Endometrium (tissue), 2 donors: ENCODE data around the gene BAK1.
"Not testable (repeated sequence)": the region's sequence is repeated elsewhere in the genome, so short reads cannot be mapped to it uniquely, and the experiment has no call there.

Experiments
- FAIRE-seq: peaks from 2 replicates; lab custom pipeline; 2012; peaks lifted over from hg19 to GRCh38; lab: Jason Lieb, UNC
- donor health status: control.
- donor health status: control.

Gene BAK1

DNA sequence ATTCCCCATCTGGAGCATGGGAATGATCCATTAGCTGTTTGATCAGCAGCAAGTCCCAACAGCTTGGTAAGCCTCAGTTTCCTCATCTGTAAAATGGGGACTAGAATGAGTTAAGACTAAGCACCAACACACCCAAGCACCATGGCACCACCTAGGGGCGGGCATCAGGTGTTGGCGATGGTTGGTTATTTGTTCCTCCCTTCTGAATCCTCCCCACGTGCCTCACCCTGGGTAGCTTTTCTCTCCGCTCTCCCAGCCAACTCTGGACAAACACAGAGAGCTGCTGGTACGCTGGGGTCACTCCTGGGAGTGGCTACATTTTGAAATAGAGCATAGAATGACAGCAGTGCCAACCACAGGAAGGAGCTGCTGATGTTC is 27.7 kb upstream of the BAK1 start:
- no peak for FAIRE-seq

DNA sequence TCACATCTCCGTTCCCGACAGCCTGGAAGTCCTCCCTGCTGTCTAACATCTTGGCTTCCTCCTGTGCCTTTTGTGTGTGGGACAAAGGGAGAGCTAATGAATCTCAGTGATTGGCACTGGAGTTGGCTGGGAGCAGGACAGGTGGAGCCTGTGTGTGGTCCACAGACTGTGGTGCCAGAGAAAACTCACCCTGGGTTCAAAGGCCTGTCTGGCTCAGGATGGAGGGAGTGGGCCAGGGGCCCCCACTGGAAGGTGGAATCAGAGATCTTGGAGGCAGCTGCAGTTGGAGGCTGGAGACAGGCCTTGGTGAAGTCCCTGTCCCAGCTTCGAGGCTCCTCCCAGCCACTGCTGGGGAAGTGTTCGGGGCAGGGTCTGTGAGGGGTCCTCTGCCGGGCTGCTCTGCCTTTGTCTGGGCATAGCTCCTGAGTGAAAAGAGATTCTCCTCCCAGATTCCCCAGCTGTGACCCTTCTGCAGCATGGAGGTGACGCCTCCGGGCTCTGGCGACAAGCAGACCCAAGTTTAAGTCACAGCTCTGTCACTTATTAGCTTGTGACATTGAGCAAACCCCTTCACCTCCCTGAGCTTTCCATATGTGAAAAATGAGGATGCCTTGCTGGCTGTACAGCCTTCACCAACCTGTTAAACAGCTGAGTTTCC is 27.2 kb upstream of the BAK1 start:
- FAIRE-seq = no peak

DNA sequence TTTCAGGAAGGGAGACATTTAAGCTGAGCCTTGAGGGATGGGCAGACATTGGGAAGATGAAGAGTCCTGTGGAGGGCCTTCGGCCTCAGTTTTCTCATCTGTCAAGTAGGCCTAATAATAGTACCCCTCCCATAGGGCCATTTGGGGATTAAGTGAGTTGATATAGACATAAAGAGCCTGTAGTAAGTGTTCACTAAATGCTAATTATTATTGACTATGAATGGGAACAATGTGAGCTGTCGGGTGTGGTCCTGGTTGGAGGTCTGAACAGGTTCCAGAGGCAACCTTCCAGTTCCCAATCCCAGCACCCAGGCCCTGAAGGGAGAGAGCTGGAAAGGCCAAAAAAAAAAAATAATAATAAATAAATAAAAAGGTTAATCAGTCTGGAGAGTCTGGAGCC is 26.6 kb upstream of the BAK1 start:
- no peak for FAIRE-seq

DNA sequence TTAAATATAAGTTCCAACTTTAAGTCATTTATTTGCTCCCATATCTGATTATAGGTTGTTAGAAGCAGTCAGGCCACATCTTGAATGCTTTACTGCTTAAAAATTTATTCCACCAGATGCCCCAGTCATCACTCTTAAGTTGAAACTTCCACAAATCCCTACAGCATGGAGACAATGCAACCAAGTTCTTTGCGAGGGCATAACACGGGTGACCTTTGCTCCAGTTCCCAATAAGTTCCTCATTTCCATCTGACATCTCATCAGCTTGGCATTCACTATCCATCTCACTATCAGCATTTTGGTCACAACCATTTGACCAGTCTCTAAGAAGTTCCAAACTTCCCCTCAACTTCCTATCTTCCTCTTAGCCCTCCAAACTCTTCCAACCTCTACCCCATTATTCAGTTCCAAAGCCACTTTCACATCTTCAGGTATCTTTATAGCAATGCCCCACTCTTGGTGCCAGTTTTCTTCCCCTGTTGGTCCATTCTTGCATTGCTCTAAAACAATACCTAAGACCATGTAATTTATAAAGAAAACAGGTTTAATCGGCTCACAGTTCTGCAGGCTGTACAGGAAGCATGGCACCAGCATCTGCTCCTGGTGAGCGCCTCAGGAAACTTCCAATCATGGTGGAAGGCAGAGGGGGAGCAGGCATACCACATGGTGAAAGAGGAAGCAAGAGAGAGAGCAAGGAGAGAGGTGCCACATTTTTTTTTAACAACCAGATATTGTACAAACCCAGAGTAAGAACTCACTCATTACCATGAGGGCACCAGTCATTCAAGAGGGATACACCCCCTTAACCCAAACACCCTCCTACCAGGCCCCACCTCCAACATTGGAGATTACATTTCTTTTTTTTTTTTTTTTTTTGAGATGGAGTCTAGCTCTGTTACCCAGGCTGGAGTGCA is 25.1 kb upstream of the BAK1 start:
- FAIRE-seq = no peak

DNA sequence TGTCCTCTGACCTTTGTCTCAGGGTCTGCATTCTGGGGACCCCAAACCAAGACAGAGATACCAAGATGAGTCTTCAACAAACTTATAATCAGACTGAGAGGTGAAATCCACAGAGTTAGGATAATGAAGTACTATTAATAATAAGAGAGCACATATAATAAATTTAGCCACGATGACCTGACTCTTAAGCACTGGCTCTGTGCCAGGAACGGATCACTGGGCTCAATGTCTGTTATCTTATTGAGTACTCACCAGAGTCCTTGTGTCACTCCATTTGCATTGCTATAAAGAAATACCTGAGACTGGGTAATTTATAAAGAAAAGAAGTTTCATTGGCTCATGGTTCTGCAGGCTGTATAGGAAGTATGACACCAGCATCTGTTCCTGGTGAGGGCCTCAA is 22.1 kb upstream of the BAK1 start:
- no peak for FAIRE-seq

DNA sequence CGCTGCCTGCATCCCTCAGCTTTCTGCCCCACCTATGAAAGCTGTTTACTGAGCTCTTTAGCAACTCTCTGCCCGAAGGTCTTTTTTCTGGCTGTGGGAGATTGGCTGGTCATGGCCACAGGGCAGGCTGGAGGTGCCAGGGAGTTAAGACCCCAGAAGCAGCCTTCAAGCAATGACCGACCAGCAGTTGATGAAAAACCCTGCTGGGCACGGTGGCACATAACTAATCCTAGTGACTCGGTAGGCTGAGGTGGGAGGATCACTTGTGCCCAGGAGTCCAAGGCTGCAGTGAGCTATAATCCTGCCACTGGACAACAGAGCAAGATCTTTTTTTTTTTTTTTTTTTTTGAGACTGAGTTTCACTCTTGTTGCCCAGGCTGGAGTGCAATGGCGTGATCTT is 20.7 kb upstream of the BAK1 start:
- FAIRE-seq = no peak

DNA sequence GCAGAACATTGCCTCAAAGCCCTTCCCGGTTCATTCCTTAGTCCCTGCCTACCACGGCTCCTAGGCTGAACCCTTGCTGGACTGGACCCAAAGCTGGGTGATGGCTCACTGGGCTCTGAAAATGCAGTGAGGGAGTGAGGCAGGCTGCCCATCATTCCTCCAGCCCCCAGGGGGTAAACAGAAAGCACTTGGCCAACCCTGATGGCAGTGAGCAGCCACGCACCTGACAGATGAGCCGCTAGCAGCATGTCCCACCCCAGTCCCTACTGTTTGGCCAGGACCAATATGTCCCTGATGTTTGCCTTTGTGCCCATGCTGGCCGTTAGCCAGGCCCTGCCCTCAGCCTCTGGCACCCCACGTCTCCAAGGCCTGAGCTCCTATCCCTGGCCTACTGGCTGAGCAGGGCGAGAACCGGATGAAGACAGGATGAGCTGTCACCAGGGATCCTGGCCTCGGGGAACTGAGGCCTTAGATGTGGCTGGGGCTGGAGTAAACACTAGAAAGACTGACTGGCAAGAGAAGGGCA is 19.4 kb upstream of the BAK1 start:
- FAIRE-seq = no peak

DNA sequence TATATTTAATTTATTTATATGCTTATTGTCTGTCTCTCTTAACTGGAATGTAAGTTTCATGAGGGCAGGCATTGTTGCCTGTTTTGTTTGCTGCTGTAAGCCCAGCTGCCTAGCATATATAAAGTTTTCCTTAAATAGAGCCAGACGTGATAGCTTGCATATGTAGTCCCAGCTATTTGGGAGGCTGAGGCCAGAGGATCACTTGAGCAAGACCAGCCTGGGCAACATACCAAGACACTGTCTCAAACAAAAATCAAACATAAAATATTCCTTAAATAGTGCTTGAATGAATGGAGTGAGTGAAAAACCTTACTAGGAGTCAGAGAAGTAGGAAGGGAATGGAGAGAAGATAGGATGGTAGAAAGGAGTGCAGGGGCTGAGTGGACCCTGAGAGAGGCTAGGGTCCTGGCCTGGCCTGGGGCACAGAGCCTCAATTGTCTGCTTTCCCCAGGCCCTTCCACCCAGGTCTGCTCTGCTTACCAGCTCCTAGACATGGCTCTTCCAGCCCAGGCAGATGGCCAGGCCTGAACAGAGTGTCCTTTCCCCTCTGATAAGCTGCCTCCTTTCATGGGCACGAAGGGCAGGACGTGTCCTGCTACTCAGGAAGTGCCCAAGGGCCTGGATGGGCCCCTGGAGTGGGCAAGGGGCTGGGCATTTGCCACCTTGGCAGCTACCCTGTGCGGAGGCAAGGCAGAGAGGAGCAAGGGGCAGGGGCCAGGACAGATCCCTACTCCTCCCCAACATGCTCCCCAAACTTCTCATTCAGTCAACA is 17.7 kb upstream of the BAK1 start:
- FAIRE-seq = no peak

DNA sequence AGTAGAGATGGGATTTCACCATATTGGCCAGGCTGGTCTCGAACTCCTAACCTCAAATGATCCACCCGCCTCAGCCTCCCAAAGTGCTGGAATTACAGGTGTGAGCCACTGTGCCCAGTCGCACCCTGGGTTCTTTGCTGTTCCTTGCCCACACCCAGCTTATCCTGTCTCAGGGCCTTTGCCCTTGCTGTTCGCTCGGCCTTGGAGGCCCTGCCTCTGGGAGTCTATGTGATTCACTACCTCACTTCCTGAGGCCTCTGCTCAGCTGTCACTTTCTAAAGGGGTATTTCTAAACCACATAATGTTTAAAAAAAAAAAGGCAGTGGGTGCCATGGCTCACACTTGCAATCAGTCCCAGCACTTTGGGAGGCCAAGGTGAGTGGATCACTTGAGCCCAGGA is 16.8 kb upstream of the BAK1 start:
- not testable (repeated sequence) for FAIRE-seq

DNA sequence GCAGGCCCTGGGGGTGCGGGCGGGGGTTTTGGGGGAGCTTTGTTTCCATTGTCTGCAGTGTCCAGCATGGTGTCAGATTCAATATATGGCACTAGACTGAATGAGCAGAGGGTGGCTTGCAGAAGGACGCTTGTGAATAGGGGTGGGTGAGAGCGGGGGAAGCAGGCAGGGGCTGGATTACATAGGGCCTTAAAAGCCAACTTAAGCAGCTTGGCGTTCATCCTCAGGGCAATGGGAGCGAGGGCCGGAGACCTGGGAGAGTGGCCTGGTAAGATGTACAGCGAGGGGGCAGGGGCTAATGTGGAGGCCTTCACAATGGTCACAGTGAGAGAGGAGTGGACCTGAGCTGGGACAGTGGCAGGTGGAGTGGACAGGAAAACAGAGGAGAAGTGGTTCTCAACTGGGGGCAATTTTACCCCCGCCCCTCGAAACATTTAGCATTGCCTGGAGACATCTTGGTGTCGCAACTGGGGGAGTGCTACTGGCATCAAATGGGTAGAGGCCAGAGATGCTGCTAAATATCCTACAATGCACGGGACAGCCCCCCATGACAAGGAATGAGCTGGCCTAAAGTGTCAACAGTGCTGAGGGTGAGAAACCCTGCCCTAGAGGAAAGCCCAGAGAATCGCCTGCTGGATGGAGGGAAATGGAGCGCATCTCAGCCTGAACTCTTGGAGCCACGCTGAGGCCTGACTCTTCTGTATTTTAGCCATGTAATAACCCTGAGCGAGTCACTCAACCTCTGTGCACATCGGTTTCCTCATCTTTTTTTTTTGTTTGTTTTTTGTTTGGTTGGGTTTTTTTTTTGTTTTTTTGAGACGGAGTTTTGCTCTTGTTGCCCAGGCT is 15.1 kb upstream of the BAK1 start:
- FAIRE-seq = no peak

DNA sequence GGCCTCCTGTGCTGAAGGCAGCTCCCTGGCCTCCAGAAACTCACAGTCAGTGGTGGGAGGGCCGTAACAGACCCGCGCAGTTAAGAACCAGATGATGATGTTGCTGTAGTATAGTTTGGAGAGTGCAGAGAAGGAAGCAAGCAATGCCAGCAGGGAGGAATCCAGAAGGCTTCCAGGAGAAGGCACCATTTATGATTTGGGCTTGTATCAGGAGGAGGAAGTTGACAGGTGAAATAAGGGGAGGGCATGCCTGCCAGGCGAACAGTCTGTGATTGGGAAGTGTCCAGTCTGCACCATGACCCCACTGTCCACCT is 13.3 kb upstream of the BAK1 start:
- FAIRE-seq = no peak

DNA sequence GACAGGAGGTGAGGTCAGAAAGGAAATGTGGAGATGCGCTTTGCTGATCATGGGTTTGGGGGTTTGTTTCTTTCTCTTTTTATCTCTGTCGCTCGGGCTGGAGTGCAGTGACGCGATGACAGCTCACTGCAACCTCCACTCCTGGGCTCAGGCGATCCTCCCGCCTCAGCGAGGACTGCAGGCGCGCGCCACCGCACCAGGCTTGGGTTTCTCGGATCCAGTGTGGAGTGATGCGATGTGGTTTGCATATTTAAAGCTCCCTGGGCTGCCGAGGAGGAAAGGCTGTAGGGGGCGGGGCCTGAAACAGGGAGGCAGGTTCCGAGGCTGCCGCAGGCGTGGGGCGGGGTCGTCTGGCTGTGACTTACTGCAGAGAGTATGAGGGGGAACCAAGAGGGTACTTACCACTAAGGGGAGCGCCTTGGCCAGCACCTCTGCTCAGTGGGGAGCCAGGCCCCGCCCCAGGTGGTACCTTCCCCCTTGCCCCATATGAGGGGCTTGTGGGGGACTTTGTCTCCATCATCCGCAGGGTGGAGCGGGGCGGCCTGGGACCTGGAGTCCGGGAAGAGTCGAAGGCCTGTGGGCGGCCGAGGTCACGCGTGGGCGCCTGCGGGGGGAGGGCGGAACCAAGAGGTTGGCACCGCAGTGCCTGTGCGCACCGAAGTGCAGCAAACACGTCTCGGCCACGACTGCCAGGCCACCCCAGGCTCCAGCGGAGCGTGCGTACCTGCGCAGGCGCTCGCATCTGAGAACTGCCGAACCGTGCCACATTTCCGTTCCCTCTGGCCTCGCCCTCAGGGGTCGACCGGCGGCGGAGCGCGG is 12.7 kb upstream of the BAK1 start:
- no peak for FAIRE-seq

DNA sequence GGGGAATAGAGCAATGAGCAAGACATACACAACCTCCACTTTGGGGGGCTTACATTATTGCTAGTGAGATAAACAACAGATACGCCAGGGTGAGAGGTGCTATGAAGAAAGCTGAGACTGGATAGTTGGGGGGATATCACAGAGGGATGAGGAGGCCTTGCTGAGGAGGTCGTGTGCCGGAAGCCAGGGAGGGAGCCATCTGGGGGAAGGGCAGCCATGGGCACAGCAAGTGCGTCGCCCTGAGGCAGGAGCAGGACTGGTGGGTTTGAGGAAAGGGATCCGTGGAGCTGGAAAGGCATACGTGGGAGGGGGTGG is 12.2 kb upstream of the BAK1 start:
- no peak for FAIRE-seq

DNA sequence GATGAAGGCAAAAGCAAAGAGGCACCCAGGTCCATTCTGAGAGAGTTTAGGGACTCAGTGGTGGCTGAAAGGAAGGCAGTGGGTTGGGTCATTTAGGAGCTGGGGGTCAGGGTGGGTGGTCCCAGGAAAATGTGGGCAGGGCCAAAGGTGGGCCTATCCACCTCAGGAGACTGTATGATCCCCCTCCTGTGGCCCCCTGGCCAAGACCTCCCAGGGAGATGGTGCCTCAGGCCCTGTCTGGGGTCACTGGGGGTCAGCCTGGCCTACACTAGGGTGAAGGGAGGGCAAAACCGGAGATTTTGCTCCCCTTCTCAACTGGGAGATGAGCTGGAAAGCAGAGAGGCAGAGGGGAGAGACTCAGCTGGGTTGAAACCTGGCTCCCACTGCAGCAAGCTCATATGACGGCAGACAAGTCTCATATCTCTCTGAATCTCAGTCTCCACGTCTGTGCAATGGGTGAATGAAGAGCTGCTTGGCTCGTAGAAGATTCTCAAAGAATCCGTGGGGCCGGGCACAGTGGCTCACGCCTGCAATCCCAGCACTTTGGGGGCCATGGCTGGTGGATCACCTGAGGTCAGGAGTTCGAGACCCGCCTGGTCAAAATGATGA is 11.5 kb upstream of the BAK1 start:
- FAIRE-seq = no peak

DNA sequence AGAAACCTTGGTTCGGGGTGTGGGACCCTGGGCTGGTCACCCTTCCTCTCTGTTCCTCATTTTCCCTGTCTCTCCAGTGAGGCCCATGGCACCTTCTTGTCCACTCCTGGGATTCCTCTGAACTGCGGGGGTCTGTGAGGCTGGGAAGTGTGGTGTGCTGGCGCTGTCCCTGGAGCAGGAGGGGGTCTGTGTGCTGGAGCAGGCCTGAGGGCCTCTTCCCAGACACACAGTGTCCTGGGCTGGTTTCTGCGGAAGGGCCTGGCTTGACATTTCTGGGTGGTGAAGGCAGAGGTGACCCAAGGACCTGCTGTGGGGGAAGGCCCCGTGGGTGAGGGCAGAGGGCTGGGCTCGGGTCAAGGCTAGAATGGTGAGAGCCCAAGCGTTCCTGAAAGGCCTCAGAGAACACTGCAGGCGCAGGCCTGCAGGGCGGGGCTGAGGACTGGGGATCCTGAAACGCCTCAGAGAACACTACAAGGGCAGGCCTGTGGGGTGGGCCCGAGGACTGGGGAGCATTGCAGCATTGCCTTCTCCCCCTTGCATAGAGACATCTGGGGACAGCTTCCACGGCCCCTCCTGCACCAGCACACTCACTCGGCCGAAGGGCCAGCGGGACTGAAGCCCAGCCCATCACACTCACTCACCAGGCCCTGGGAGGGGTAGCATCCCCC is 10.6 kb upstream of the BAK1 start:
- FAIRE-seq = no peak

DNA sequence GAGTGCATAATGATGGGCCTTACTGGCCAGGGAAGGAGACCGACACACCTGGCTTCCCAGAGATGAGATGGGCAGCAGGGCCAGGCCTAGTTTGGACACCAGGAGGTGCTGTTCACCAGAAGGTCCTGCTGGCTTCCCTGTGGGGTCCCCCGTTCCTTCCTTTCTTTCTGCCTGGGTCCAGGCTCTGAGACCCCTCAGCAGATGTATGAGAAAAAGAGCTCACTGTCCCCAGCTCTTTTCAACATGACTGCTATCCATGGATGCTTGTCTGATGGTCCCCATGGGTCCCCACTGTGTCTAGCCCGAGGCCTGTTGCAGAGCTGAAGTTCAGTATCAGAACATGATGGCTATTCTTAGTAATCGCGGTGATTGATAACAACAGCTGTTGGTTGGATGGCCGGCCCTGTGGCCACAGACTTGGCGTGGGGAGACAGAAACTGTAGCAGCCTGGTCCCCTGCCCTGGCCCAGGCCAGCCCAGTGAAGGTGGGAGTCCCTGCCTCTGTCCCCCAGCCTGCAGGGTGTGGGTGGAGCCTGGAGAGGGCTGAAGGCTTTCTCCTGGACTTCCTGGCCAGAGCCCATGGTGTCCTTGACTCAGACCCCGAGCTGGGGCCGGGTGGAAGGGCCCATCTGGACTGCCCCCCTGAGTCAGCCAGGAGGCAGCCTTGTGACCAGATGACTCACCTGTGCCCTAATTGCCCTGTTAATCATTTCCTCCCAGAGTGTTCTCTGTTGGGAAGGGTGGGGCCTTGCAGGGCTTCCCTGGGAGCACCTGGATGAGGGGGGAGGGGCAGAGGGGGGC is 9.9 kb upstream of the BAK1 start:
- no peak for FAIRE-seq

DNA sequence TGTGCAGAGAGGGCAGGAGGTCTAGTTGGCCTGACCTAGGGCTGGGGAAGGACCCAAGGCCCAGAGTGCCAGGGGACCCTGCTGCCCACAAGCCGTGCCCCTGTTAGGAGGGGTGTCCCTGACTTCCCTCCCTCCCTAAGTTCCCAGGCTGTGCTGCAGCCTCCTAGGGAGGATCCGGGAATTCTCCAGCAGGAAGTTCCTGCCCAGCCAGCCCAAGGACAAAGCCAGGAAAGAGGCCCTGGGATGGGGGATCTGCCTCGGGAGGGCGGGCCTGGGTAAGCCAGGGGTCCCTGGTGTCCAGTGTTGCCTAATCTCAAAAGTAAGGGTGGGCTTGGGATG is 9.3 kb upstream of the BAK1 start:
- no peak for FAIRE-seq

DNA sequence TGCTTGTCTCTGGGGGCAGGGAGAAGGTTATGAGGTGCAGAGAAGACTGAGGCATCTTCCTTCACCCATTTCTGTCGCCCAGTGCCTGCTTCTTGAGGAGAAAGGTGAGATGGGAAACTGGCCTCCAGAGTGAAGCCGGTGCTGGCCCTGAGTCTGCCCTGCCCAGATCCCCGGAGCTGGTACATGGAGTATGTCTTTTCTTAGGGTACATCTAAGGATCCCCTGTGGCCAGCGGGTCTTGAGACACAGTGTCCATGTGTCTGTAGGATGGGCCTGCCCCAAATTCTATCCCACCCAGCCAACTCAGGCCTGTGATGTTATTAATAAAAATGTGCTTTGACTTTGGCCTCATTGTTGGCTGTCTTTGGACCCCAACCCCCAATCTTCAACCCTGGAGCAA is 8.8 kb upstream of the BAK1 start:
- no peak for FAIRE-seq

DNA sequence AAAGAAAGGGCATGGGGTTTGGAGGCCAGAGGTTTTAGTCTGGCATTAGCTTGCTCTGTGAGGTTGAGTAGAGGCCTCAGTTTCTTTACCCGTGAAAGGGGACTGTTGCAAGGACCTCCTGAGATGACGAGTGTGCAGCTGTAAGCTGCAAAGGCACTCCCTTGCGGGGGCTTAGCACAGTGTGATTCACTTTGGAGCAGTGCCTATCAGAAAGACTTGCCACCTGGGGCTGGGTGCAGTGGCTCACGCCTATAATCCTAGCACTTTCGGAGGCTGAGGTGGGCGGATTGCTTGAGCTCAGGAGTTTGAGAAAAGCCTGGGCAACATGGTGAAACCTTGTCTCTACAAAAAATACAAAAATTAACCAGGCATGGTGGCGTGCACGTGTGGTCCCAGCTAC is 7.5 kb upstream of the BAK1 start:
- no peak for FAIRE-seq
